ENCODE data around the gene DUOXA1. TPM values are rescaled to one million over a fixed set of nuclear protein-coding genes. Genes with fewer than 3 reads are reported as not detected.

Gene DUOXA1
- total and polyA plus RNA-seq, 2 donors (not counting 1 experiment from before 2014, with no cell fraction given), result not detected

DNA sequence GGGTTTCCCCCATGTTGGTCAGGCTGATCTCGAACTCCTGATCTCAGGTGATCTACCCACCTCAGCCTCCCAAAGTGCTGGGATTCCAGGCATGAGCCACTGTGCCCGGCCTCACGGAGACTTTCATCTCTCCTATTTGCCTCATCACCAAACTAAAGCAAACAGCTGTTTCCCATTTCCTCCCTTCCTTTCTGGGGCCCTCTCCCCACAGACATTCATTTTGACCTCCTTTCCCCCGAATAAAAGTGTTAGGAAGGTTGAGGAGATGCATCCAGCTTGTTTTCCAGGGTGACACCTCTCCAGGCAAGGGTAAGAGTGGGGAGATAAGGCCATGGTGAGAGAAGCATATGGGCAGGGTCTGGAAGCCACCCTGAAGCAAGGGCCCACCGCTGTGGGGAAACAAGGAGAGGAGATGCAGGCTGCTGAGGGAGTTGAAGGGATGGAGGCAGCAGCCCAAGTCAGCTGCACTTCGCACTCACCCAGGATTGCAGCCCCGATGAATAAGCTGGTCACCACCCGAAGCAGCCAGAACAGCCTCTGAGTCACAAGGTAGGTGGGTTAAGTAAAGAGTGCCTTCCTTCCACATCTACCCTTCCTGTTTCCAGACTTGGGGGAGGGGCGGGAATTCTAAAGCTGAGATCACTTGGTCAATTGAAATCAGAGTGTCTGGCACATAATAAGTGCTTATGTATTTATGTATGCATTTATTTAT is 7.8 kb downstream of the DUOXA1 start:
- no peaks in the 10 kb centered on the region for H3K9me3 ChIP-seq (ENCODE audit: control insufficient read depth, insufficient read depth, low read depth, low read length)
- H3K4me2 ChIP-seq (ENCODE audit: extremely low read depth, insufficient read depth, low read length), result no peak overlapping the region
- no peak for TF ChIP-seq EZH2 (IDR thresholded peaks at IDR 0.05; ENCODE audit: low read length, missing control alignments)
- TF ChIP-seq, protein P1, sequence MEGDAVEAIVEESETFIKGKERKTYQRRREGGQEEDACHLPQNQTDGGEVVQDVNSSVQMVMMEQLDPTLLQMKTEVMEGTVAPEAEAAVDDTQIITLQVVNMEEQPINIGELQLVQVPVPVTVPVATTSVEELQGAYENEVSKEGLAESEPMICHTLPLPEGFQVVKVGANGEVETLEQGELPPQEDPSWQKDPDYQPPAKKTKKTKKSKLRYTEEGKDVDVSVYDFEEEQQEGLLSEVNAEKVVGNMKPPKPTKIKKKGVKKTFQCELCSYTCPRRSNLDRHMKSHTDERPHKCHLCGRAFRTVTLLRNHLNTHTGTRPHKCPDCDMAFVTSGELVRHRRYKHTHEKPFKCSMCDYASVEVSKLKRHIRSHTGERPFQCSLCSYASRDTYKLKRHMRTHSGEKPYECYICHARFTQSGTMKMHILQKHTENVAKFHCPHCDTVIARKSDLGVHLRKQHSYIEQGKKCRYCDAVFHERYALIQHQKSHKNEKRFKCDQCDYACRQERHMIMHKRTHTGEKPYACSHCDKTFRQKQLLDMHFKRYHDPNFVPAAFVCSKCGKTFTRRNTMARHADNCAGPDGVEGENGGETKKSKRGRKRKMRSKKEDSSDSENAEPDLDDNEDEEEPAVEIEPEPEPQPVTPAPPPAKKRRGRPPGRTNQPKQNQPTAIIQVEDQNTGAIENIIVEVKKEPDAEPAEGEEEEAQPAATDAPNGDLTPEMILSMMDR (conservative IDR thresholded peaks at IDR 0.05 in 1 of 2, IDR thresholded peaks at IDR 0.05 in 1 of 2; ENCODE audit: low read depth in 1 of 2, low read length in 2 of 2), result no peak
- no peak overlapping the region for H3K4me3 ChIP-seq (replicated peaks in 1 of 4; ENCODE audit: control extremely low read depth in 1 of 4, insufficient read depth in 1 of 4, low read depth in 3 of 4, low read length in 4 of 4)
- no peak overlapping the region for H2AFZ ChIP-seq (ENCODE audit: low read length)
- H3K4me1 ChIP-seq (ENCODE audit: control insufficient read depth, extremely low read depth, insufficient read depth, low read length), result peaks cover 2% of the 10 kb centered on the region
- H3K27ac ChIP-seq (ENCODE audit: insufficient read depth, low read length), result no peak overlapping the region
- H3K79me2 ChIP-seq (ENCODE audit: control insufficient read depth, insufficient read depth, low read length), result no peaks in the 10 kb centered on the region
- no peaks in the 10 kb centered on the region for H4K20me1 ChIP-seq (ENCODE audit: control insufficient read depth, extremely low read depth, insufficient read depth, low read length)
- no peak overlapping the region for H3K9ac ChIP-seq (ENCODE audit: insufficient read depth, low read length)
- DNase-seq (ENCODE audit: low read depth in 2 of 2), result peak; percentile 69 to 93
- peaks cover 25% of the 10 kb centered on the region for H3K27me3 ChIP-seq (ENCODE audit: control insufficient read depth, insufficient read depth, low read length)
- no peaks in the 10 kb centered on the region for H3K36me3 ChIP-seq (ENCODE audit: control insufficient read depth, insufficient read depth, low read length)

DNA sequence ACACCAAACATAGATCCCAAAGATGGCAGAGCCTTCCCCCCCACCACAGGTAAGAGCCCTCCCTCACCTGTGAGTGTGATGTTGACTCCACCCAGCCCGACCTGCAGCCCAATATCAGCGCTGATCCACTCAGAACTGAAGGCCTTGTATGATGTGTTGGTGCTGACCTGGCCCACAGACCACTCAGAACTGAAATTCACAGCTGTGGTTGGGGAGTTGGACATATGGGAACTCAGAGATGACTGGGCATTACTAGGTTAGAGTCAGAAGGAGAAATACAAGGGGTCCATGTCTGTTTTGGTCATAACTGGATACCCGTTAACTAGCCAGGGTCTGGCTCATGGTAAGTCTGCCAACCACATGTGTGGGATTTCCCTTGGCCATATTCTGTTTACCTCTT is 8.7 kb downstream of the DUOXA1 start:
- no peak for DNase-seq (ENCODE audit: low read depth in 2 of 2)
- no peak overlapping the region for H3K4me3 ChIP-seq (replicated peaks in 1 of 4; ENCODE audit: control extremely low read depth in 1 of 4, insufficient read depth in 1 of 4, low read depth in 3 of 4, low read length in 4 of 4)
- H4K20me1 ChIP-seq (ENCODE audit: control insufficient read depth, extremely low read depth, insufficient read depth, low read length), result no peaks in the 10 kb centered on the region
- no peak overlapping the region for H2AFZ ChIP-seq (ENCODE audit: low read length)
- peaks cover 30% of the 10 kb centered on the region for H3K27me3 ChIP-seq (ENCODE audit: control insufficient read depth, insufficient read depth, low read length)
- H3K79me2 ChIP-seq (ENCODE audit: control insufficient read depth, insufficient read depth, low read length), result no peaks in the 10 kb centered on the region
- H3K36me3 ChIP-seq (ENCODE audit: control insufficient read depth, insufficient read depth, low read length), result no peaks in the 10 kb centered on the region
- no peak overlapping the region for H3K4me2 ChIP-seq (ENCODE audit: extremely low read depth, insufficient read depth, low read length)
- no peaks in the 10 kb centered on the region for H3K9me3 ChIP-seq (ENCODE audit: control insufficient read depth, insufficient read depth, low read depth, low read length)
- TF ChIP-seq, protein P1 (conservative IDR thresholded peaks at IDR 0.05 in 1 of 2, IDR thresholded peaks at IDR 0.05 in 1 of 2; ENCODE audit: low read depth in 1 of 2, low read length in 2 of 2), result no peak
- TF ChIP-seq EZH2 (IDR thresholded peaks at IDR 0.05; ENCODE audit: low read length, missing control alignments), result no peak
- H3K4me1 ChIP-seq (ENCODE audit: control insufficient read depth, extremely low read depth, insufficient read depth, low read length), result peaks cover 2% of the 10 kb centered on the region
- no peak overlapping the region for H3K9ac ChIP-seq (ENCODE audit: insufficient read depth, low read length)
- H3K27ac ChIP-seq (ENCODE audit: insufficient read depth, low read length), result no peak overlapping the region

DNA sequence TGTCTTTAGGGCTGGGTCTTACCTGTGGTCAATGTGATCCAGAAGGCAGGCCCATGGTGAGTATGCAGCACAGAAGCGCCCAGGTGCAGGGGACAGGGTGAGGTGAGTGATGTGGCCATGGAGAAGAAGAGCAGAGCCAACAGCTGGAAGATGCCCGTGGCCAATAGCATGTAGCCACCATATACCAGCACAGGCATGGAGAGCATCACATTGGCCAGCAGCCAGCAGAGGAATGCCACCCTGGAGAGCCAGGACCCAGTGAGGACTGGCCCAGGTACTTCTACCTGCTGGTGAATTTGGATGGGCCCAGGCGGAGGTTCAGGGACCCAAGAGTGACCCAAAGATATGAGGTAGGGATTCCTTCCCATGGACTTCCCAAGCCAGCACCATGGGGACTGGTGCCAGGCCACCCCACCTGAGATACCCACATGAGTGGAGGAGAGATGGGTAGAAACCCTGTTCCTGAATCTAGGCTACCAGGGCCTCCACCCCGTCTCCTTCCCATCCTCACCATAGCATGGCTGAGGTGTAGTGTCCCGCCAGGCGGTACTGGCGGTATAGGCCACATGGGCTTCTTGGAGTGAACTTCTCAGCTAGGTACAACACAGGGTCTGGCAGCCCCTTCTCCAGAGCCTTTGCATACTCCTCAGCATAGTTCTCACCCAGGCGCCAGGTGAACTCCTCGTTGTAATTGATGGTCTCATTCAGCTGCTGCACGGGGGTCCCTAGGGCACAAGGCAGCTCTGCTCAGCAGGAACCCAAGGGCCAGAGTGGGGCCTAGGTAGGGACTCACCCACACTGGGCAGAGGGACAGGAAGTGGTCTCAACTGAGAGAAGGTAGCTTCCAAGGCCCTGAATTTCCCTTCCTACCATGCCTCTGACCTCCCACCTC is 9.4 kb downstream of the DUOXA1 start:
- no peak overlapping the region for H3K9ac ChIP-seq (ENCODE audit: insufficient read depth, low read length)
- H4K20me1 ChIP-seq (ENCODE audit: control insufficient read depth, extremely low read depth, insufficient read depth, low read length), result no peaks in the 10 kb centered on the region
- no peaks in the 10 kb centered on the region for H3K79me2 ChIP-seq (ENCODE audit: control insufficient read depth, insufficient read depth, low read length)
- no peak overlapping the region for H2AFZ ChIP-seq (ENCODE audit: low read length)
- no peak overlapping the region for H3K4me2 ChIP-seq (ENCODE audit: extremely low read depth, insufficient read depth, low read length)
- TF ChIP-seq, protein P1 (conservative IDR thresholded peaks at IDR 0.05 in 1 of 2, IDR thresholded peaks at IDR 0.05 in 1 of 2; ENCODE audit: low read depth in 1 of 2, low read length in 2 of 2), result no peak
- no peak for TF ChIP-seq EZH2 (IDR thresholded peaks at IDR 0.05; ENCODE audit: low read length, missing control alignments)
- no peak for DNase-seq (ENCODE audit: low read depth in 2 of 2)
- no peak overlapping the region for H3K4me3 ChIP-seq (replicated peaks in 1 of 4; ENCODE audit: control extremely low read depth in 1 of 4, insufficient read depth in 1 of 4, low read depth in 3 of 4, low read length in 4 of 4)
- no peak overlapping the region for H3K27ac ChIP-seq (ENCODE audit: insufficient read depth, low read length)
- H3K27me3 ChIP-seq (ENCODE audit: control insufficient read depth, insufficient read depth, low read length), result peaks cover 33% of the 10 kb centered on the region
- no peaks in the 10 kb centered on the region for H3K36me3 ChIP-seq (ENCODE audit: control insufficient read depth, insufficient read depth, low read length)
- H3K4me1 ChIP-seq (ENCODE audit: control insufficient read depth, extremely low read depth, insufficient read depth, low read length), result peaks cover 2% of the 10 kb centered on the region
- H3K9me3 ChIP-seq (ENCODE audit: control insufficient read depth, insufficient read depth, low read depth, low read length), result no peaks in the 10 kb centered on the region
